SH-SY5Y (cell line): ENCODE results near the gene SSR4.

Source experiments
- GATA2 ChIP-seq: IDR thresholded peaks from 2 replicates; pipeline ENCODE4 v1.6.1; 2011; ENCODE audit warnings: mild to moderate bottlenecking, low read depth, low read length
- GATA3 ChIP-seq: IDR thresholded peaks from 2 replicates; pipeline ENCODE4 v1.6.1; 2011; ENCODE audit warnings: low read depth, mild to moderate bottlenecking, low read length, moderate library complexity

SSR4 gene

DNA sequence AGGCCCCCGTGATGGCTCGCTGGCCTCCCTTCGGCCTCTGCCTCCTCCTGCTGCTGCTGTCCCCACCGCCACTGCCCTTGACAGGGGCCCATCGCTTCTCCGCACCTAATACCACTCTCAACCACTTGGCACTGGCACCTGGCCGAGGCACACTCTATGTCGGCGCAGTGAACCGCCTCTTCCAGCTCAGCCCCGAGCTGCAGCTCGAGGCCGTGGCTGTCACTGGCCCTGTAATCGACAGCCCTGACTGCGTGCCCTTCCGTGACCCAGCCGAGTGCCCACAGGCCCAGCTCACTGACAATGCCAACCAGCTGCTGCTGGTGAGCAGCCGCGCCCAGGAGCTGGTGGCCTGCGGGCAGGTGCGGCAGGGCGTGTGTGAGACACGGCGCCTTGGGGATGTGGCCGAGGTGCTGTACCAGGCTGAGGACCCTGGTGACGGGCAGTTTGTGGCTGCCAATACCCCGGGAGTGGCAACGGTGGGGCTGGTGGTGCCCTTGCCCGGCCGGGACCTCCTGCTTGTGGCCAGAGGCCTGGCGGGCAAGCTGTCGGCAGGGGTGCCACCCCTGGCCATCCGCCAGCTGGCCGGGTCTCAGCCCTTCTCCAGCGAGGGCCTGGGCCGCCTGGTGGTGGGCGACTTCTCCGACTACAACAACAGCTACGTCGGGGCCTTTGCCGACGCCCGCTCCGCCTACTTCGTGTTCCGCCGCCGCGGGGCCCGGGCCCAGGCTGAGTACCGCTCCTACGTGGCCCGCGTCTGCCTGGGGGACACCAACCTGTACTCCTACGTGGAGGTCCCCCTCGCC is 27.4 kb upstream of the SSR4 start:
- no peak for TF ChIP-seq GATA3
- no peak for TF ChIP-seq GATA2

DNA sequence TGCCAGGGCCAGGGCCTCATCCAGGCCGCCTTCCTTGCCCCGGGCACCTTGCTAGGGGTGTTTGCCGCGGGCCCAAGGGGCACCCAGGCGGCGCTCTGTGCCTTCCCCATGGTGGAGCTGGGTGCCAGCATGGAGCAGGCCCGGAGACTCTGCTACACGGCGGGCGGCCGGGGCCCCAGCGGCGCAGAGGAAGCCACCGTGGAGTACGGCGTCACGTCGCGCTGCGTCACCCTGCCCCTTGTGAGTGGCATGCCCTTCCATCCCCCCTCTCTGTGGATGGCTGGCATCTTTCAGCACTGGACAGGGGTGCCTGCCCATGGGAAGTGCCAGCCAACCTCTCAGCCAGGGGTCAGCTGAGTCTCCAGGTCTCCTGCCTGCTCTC is 26.8 kb upstream of the SSR4 start:
- no peak for TF ChIP-seq GATA2
- TF ChIP-seq GATA3, result no peak

DNA sequence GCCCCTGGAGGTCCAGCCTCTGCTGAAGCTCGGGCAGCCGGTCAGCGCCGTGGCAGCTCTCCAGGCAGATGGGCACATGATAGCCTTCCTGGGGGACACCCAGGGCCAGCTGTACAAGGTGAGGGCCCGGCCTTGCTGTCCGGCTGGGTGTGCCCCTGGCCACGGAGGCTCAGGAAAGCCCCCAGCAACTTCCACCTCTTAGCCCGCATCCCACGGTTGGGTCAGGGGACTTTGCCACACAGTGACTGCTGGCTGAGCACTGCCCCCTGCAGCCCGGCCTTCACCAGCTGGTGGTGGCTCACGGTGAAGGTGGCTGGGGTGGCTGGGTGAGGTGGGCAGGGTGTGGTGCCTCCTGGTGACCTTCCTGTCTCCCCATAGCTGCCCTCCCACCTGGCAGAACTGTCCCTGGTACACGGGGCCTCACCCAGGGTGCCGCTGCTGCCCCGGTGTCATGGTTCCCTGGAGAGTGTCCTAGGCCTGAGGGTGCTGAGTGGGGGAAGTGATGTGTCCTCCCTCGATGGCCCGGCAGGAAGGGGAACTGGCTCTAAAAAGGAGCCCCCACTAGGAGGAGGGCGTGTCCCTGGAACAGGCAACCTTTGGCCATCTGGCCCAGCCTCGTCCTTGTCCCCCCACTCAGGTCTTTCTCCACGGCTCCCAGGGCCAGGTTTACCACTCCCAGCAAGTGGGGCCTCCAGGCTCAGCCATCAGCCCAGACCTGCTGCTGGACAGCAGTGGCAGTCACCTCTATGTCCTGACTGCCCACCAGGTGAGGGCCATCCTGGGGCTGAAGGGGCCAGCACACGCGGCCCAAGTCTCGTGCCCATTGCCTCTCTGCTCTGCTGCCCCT is 25.9 kb upstream of the SSR4 start:
- TF ChIP-seq GATA3 (no peak), GATA2 (no peak)

DNA sequence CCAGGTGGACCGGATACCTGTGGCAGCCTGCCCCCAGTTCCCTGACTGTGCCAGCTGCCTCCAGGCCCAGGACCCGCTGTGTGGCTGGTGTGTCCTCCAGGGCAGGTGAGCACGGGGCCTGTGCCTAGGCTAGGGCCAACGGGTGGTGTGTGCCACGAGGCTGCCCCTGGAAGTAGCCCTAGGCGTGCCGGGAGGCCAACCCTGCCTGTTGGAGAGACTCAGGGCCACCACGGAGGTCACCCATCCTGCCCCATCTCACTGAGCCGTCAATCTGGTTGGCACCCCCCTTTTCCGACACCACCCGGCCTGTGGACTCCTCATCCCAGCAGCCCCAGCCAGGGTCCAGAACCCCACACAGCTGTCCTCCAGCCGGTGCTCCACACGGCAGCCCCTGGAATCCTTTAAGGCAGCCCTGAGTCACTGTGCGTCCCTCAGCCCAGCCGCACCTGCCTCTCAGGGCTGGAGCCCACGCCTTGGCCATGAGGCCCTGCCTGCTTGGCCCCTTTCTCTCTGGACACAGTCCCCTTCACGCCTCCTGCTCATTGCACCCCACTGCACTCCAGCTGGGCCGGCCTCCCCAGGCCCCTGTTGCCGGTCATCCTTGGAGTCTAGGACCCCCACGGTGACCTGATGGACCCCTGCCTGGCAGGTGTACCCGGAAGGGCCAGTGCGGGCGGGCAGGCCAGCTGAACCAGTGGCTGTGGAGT is 25.2 kb upstream of the SSR4 start:
- TF ChIP-seq GATA3 (no peak), GATA2 (no peak)

DNA sequence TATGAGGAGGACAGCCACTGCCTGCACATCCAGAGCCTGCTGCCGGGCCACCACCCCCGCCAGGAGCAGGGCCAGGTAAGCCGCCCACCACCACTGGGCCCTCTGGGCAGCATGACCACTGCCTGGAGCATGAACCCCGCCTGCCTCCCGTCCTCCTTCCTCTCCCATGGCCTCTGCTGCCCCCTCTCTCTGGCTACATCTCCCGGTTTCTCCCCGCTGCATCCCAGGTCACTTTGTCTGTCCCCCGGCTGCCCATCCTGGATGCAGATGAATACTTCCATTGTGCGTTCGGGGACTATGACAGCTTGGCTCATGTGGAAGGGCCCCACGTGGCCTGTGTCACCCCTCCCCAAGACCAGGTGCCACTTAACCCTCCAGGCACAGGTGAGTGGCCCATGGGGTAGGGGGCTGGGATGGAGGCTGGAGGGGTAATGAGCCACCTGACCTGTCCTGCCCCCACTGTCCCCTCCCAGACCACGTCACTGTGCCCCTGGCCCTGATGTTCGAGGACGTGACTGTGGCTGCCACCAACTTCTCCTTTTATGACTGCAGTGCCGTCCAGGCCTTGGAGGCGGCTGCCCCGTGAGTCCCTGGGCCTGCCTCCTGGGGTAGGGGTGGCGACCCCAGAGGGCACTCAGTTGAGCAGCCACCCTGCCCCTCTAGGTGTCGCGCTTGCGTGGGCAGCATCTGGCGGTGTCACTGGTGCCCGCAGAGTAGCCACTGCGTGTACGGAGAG is 24.4 kb upstream of the SSR4 start:
- TF ChIP-seq GATA3 (no peak), GATA2 (no peak)

DNA sequence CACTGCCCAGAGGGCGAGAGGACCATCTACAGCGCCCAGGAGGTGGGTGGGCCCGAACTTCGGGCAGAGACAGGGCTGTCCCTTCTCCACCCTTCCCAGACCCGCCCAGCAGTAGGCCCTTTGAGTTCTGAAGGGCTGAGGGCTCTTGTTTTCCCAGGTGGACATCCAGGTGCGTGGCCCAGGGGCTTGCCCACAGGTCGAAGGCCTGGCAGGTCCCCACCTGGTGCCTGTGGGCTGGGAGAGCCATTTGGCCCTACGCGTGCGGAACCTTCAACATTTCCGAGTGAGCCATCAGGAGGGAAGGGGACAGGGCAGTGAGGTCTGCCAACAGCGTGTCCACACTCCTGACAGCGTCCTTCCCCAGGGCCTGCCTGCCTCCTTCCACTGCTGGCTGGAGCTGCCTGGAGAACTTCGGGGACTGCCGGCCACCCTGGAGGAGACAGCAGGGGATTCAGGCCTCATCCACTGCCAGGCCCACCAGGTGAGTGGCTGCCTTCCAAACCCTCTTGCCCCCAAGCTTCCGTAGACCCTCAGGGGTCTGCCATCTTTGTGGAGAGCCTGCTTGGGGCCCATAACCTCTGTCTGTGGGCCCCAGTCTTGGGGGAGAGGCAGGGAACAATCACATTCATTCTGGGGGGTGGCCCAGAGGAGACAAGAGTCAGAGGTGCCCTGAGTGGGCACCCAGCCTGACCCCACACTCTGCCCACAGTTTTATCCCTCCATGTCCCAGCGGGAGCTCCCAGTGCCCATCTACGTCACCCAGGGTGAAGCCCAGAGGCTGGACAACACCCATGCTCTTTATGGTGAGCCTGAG is 23.7 kb upstream of the SSR4 start:
- TF ChIP-seq GATA2 (no peak), GATA3 (no peak)

DNA sequence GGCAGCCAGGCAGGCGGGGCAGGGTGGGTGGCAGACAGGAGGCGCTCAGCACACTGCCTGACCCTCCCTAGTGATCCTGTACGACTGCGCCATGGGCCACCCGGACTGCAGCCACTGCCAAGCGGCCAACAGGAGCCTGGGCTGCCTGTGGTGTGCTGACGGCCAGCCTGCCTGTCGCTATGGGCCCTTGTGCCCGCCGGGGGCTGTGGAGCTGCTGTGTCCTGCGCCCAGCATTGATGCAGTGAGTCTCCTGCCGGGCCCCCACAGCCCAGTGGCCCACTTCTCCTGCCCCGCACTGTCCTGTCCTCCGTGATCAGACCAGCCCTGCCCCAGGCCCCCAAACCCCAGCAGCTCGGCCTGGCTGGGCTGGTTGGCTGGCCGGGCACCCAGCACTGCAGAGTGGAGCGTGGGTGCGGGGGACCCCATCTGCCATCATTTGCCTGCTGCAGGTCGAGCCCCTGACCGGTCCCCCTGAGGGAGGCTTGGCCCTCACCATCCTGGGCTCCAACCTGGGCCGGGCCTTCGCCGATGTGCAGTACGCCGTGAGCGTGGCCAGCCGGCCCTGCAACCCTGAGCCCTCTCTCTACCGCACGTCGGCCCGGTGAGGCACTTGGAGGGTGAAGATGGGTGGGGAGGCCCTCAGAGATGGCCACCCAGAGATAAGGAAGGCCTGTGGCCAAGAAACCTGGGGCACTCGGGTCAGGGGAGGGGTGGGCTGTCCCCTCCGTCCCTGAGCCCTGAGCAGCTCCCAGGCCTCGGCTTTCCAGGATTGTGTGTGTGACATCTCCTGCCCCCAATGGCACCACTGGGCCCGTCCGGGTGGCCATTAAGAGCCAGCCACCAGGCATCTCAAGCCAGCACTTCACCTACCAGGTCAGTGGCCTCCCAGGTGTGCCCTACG is 22.8 kb upstream of the SSR4 start:
- no peak for TF ChIP-seq GATA3
- TF ChIP-seq GATA2, result no peak

DNA sequence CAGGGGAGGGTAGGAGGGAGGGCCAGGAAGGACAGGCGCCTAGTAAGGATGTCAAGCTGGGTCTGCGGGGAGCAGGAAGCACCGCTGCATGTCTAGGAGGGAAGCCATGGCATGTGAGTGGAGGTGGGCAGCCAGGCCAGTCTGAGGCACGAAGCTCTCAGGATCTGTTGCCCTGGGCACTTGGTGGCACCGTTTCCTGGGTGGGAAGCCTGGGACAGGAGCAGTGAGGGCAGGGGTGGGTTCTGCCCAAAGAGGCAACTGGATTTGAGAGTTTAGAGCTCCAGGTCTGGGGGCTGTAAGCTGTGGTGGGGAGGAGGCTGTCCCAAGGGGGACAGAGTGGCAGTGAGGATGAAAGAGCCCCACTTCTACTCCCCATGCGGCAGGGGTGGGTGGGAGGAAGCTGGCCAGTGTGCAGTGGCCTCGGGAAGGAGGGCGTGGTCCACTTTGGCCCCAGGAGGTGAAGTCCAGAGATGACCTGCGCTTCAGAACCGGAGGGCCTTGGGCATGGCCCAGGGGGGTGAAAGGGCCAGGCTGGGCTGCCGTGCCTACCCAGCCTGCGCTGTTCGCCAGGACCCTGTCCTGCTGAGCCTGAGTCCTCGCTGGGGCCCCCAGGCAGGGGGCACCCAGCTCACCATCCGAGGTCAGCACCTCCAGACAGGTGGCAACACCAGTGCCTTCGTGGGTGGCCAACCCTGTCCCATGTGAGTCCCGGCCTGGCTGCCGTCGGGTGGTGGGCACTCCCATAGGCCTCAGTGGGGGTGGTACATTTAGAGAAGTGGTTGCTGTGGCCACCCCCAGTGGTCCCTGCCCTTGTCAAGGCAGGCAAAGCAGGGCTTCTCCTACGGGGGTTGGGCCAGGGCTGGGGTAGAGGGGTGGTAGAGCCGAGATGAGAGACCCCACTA is 21.9 kb upstream of the SSR4 start:
- TF ChIP-seq GATA3, result no peak
- TF ChIP-seq GATA2, result no peak

DNA sequence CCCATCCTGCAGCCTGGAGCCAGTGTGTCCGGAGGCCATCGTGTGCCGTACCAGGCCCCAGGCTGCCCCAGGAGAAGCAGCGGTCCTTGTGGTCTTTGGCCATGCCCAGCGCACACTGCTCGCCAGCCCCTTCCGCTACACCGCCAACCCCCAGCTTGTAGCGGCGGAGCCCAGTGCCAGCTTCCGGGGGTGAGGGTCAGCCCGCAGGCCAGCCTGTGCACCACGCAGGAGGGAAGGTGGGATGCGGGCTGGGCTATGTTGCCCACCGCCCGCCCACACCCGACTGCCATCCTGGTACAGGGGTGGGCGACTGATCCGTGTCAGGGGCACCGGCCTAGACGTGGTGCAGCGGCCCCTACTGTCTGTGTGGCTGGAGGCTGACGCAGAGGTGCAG is 21.3 kb upstream of the SSR4 start:
- TF ChIP-seq GATA2 (no peak), GATA3 (no peak)

DNA sequence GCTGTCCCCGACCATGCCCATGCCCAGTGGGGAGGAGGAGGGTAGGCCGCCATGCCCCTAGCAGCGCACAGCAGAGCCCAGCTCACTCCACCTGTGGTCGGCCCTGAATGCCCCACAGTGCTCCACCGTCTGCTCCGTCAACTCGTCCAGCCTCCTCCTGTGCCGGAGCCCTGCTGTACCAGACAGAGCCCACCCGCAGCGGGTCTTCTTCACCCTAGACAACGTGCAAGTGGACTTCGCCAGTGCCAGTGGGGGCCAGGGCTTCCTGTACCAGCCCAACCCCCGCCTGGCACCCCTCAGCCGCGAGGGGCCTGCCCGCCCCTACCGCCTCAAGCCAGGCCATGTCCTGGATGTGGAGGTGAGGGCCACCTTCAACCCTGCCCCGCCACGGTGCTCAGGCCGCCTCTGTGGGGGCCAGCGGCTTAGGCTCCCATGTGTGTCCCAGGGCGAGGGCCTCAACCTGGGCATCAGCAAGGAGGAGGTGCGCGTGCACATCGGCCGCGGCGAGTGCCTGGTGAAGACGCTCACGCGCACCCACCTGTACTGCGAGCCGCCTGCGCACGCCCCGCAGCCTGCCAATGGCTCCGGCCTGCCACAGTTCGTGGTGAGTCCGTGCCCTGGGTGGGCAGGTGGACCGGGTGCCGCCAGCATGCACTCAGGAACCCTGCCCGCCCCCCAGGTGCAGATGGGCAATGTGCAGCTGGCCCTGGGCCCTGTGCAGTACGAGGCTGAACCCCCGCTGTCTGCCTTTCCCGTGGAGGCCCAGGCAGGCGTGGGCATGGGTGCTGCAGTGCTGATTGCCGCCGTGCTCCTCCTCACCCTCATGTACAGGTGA is 20.5 kb upstream of the SSR4 start:
- TF ChIP-seq GATA2, result no peak
- no peak for TF ChIP-seq GATA3
